Measurements from ENCODE around the gene AIM2.
A peak's percentile ranks its signal among the peaks of the same experiment; 100 is the strongest.
"Not testable (repeated sequence)": the region's sequence is repeated elsewhere in the genome, so short reads cannot be mapped to it uniquely, and the experiment has no call there.

Gene AIM2

DNA sequence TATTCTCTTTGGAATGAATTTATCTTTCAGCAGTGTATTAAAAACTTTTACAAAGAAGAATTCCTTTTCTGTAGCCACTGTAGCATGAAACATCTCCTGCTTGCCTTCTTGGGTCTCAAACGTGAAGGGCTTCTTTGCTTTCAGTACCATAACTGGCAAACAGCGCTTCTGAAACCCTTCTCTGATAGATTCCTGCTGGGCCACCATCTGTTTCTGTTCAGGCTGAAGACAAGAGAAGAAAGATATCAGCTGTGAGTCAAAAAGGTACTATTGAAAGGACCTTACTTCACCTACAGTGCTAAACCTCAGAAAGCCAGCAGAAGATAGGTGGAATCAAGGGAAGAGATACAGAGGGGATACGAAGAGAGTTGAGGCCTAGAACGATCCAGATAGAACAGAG, 10.5 kb downstream of the AIM2 start:
- DNase-seq (ENCODE audit: extremely low read depth, low read depth) = no peak
- H3K4me3 ChIP-seq (replicated peaks; ENCODE audit: low read depth, low read length) = no peak overlapping the region
- TF ChIP-seq, protein P1, sequence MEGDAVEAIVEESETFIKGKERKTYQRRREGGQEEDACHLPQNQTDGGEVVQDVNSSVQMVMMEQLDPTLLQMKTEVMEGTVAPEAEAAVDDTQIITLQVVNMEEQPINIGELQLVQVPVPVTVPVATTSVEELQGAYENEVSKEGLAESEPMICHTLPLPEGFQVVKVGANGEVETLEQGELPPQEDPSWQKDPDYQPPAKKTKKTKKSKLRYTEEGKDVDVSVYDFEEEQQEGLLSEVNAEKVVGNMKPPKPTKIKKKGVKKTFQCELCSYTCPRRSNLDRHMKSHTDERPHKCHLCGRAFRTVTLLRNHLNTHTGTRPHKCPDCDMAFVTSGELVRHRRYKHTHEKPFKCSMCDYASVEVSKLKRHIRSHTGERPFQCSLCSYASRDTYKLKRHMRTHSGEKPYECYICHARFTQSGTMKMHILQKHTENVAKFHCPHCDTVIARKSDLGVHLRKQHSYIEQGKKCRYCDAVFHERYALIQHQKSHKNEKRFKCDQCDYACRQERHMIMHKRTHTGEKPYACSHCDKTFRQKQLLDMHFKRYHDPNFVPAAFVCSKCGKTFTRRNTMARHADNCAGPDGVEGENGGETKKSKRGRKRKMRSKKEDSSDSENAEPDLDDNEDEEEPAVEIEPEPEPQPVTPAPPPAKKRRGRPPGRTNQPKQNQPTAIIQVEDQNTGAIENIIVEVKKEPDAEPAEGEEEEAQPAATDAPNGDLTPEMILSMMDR (IDR thresholded peaks at IDR 0.05; ENCODE audit: low read depth, low read length, missing control alignments) = no peak

DNA sequence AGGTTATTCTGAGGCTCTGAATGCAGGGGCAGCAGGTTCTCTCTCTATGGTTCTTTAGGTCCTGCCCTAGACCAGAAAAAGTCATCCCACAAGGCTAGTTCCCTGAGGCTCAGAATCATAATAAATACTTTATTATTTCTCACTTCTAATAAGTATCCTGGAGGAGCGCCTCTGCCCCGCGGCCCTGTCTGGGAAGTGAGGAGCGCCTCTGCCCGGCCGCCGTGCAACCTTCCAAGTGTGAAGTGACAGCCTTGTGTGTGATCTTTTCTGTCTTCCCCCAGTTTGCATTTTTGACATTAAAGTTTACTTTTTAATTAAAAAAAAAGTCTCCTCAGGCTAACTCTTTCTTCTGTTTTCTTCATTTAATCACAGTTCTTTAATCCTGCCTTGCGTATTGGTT, 11.5 kb downstream of the AIM2 start:
- DNase-seq (ENCODE audit: extremely low read depth, low read depth) = no peak
- TF ChIP-seq, protein P1 (IDR thresholded peaks at IDR 0.05; ENCODE audit: low read depth, low read length, missing control alignments) = no peak
- H3K4me3 ChIP-seq (replicated peaks; ENCODE audit: low read depth, low read length) = no peak overlapping the region

DNA sequence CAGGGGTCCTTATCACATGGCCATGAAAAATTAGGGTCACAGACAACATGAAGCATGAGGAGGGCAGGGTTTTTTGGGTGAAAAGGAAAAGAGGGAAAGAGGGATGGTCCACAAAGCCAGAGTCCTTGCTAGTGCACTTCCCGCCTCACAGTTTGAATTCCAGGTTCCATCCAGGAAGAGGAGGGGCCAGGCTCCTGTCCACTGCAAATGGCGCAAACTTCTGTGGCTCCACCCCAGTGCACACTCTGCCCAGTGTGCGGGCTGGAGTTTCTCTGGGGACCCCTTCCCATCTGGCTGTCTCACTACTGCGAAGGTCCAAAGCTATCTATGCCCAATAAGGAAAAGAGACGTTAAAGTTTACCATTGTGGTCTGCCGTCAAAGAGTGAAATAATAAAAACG, 17.8 kb downstream of the AIM2 start:
- DNase-seq (ENCODE audit: extremely low read depth, low read depth) = no peak
- H3K4me3 ChIP-seq (replicated peaks; ENCODE audit: low read depth, low read length) = no peak overlapping the region
- TF ChIP-seq, protein P1 (IDR thresholded peaks at IDR 0.05; ENCODE audit: low read depth, low read length, missing control alignments) = no peak

DNA sequence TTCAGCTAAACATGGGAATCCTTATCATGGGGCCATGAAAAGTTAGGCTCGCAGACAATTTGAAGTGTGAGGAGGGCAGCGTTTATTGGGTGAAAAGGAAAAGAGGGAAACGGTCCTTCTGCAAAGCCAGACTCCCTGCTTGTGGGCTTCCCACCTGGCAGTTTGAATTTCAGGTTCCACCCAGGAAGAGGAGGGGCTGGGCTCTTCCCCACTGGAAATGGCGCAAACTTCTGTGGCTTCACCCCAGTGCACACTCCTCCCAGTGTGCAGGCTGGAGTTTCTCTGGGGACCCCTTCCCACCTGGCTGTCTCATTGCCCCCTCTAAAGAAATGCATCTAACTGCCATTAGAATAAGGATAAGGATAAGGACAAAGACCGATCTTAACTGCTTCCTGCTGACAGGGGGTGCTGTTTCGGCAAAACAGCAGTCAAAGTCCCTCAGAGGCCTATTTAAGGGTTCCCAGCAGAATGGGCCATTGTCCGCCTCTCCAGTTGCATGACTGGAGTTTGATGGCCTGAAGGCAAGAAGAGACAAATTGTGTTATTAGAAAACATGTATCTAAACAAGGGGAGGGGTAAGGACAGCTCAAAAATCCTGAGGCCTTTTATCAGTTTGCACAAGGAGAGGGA, 20.4 kb downstream of the AIM2 start:
- TF ChIP-seq, protein P1 (IDR thresholded peaks at IDR 0.05; ENCODE audit: low read depth, low read length, missing control alignments) = peak; percentile 21
- no peak for DNase-seq (ENCODE audit: extremely low read depth, low read depth)

DNA sequence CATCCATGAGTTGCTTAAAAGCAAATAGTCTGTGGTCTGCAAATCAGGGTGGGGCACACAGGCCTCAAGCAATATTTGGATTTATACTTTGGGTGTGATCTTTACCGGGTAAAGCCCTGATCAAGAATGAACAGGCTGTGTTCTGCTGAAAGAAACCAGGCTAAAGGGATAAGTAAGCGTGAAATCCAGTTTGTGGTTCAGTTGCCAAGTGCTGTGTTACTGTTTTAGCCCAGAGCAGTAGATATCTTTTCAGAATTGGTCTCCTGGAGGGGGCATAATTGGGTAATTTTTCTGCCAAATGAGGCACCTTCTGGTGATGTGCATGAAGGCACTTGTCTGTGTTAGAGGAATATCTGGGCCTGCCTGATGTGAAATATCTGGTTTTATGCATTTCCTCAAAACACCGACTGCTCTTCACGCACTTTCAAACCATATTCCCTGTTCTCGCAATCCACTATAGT, 21.4 kb downstream of the AIM2 start:
- DNase-seq (ENCODE audit: extremely low read depth, low read depth) = no peak
- no peak overlapping the region for H3K4me3 ChIP-seq (replicated peaks; ENCODE audit: low read depth, low read length)
- TF ChIP-seq, protein P1 (IDR thresholded peaks at IDR 0.05; ENCODE audit: low read depth, low read length, missing control alignments) = no peak

More for the DNA sequence above, 20.4 kb downstream of the AIM2 start:
- no peak overlapping the region for H3K4me3 ChIP-seq (replicated peaks; ENCODE audit: low read depth, low read length)

DNA sequence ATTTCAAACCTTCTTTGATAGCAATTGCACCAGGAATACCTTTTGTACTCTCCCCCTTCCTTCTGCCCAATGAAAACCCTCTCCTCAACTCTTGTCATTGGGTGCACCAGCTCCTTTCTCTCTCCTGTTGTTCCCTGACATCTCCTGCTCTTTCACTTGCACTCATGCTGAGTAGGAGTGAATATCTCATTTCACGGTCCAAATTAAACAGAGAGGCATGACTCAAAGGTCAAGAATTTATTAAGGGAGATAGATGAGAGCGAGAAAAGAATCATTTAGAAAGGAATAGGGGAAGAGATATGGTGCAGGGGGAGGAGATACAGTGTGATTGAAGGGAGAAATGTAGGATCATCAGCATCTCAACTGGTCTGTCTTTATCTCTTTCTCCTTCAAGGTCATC, 22.1 kb downstream of the AIM2 start:
- no peak for DNase-seq (ENCODE audit: extremely low read depth, low read depth)
- TF ChIP-seq, protein P1 (IDR thresholded peaks at IDR 0.05; ENCODE audit: low read depth, low read length, missing control alignments) = no peak

DNA sequence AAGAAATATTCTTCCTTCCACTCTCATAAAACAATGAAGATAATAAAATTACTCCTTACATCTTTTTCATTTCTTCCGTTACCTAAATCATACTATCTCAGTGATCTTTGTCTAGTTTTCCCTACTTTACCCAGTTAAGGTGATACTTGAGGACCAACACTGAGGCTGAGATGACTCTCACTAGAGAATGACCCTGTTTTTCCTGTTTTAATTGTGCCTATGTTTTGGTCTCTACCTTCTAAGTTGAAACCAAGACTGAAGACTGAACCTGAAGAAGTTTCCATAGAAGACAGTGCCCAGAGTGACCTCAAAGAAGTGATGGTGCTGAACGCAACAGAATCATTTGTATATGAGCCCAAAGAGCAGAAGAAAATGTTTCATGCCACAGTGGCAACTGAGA, 25.1 kb downstream of the AIM2 start:
- TF ChIP-seq, protein P1 (IDR thresholded peaks at IDR 0.05; ENCODE audit: low read depth, low read length, missing control alignments) = no peak
- H3K4me3 ChIP-seq (replicated peaks; ENCODE audit: low read depth, low read length) = no peak overlapping the region
- no peak for DNase-seq (ENCODE audit: extremely low read depth, low read depth)

More for the DNA sequence above, 22.1 kb downstream of the AIM2 start:
- H3K4me3 ChIP-seq (replicated peaks; ENCODE audit: low read depth, low read length) = no peak overlapping the region

DNA sequence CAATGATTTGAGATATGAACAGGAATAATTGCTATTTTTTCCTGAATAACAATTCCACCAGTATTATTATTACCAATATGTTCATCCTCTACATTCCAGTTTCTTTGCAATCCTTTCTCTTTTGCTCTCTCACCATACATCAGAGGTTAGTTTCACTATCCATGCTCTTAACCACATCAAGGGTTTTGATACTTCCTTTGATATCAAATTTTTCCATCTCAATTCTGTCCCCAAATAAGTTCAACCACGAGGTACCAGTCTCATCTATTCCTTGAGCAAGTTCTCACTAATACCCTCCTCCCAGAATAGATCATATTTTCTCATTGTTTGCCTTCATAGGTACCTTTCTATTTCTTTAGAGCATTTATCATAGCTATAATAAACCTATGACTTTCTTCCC, 30.1 kb downstream of the AIM2 start:
- H3K4me3 ChIP-seq (replicated peaks; ENCODE audit: low read depth, low read length) = not testable (repeated sequence)

More for the DNA sequence above, 30.1 kb downstream of the AIM2 start:
- not testable (repeated sequence) for DNase-seq (ENCODE audit: extremely low read depth, low read depth)
